NCI-H2107 (cell line): ENCODE measurements around the gene DNAH1.

Experiments
- DNase-seq: peaks from one replicate; lab custom pipeline; 2025; lab: John Stamatoyannopoulos, UW

DNAH1 gene

DNA sequence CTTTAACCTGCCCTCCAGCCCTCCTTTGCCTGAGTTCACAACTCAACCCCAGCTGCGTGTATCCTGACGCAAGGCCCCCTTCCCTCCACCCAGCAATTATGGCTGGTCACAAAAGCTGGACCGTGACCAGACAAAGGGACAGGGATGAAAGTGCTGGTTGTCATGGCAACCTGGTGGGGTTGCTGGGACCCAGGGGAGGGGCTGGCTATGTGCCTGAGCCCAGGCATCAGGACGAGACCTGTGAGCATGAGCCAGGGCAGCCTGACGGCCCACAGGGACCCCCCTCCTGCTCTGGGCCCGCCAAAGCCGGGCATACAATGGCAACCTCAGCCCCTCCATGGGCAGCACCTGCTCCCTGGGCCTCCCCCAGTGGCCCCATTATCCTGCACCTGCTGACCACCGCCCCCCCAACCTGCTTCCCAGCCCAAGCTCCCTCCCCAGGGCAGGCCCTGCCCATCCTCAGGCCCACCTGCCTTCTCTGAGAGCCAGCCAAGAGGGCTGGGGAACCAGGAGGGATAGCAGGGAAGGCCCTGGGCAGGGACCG, 4.5 kb upstream of the DNAH1 start:
- no peak for DNase-seq

DNA sequence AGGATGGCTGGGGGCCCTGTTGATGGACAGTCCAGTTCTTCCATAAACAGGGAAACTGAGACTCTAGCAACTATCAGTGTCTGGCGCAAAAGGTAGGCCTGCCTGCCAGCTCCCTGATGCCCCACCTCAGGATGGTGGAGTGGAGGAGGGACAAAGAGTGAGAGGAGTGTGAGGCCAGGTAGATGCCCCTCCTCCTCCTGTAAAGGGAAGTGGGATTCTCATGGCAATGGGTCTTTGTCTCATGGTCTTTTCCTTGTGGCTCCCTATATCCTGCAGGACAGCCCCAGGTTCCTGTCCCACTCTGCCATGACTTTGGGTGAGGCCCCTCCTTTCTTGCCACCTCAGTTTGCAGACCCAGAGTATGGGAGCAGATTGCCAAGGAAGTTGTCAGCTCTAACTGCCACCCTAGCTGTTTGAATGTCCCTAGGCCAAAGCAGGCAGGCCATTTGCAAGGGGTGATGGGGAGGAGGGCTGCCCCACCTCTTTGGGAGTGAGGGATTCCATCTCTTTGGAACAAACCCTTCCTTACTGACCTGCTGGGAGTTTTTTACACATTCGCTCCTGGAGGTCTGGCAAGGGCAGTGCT, 2.8 kb upstream of the DNAH1 start:
- DNase-seq = no peak

DNA sequence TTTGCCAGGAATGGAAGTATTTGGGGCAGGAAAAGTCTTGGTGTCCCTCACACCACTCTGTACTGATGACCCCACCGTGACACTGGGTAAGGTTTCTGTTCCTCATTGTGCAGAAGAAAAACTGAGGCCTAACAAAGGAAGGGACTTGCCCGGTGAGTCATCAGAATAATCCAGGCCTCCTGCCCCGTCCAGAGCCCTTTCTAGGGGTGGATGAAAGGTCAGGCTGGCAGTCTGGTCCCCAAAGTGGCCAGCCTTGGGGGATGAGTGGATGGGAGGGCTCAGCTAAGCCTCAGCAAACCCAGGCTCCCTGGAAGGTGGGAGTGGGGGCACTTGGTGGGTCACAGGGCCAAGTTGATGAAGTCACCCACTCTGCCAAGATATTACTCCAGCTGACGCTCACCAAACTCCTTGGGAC, 2.3 kb upstream of the DNAH1 start:
- no peak for DNase-seq

DNA sequence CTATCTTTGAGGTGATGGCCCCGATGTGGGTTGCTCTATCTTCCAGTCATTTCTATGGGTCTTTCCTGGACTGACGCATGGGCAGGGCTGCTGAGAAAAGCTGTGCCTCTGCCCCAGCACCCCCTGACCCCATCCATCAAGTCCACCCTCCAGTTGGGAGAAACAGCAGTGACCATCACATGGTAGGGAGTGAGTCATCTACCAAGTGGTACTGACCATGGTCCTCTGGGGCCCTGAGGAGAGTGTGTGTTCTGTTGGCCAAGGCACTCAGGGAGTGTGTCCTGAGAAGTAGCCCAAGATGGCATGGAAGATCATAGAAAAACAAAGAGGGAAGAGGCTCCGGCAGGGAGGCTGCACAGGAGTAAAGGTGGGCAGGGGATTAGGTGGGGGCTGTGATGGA, 1.6 kb upstream of the DNAH1 start:
- no peak for DNase-seq

DNA sequence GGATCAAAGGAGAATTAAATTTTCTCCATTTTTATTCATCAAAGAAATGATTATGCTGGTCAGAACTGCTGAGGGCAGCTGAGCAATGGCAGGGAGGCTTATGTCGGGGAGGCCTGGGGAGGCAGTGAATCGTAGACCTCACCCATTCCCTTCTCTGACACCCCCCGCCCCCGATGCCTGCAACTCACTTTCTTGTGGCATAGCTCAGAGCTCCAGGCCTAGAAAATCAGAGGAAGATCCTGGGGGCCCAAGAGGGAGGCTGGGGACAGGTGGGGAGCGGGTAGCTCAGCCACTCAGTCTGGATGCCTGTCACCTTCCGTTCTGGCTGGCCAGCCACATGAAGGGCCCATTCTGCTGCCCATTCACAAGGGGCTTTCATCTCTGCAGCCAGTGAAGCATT, 1.1 kb upstream of the DNAH1 start:
- no peak for DNase-seq

DNA sequence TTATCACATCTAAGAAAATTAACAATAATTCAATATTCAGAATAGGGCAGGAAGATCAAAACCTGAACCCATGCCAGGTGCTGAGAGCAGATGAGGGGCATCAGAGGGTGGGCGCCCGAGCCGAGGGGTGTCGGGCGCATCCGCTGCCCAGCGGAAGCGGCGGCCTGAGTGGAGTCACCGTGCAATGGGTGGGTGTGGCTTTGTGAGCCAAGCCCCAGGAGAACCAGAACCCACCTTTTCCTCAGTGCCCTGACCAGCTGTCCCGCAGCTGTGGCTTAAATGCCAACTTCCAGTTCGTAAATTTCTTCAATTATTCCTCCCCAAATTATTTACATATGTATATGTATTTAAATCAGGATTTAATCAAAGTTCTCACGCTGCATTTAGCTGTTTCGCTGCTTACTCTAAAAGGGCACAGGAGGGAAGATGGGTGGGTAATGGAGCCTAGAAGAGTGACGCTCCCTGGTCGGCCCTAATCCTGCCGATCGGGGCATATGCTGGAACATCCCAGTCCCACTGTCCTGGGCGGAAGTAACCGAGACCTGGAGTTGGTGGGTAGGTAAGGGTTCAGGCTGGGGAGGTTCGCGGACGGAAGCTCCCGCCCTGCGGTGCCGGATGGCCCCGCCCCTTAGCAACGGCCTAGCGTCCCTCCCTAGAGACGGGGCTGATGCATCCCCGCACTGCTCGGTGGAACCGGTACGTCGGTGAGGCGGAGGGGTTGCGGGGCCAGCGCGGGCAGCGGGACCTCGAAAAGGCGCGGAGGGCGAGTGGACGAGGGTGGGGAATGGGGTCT, 1.3 kb downstream of the DNAH1 start:
- no peak for DNase-seq

DNA sequence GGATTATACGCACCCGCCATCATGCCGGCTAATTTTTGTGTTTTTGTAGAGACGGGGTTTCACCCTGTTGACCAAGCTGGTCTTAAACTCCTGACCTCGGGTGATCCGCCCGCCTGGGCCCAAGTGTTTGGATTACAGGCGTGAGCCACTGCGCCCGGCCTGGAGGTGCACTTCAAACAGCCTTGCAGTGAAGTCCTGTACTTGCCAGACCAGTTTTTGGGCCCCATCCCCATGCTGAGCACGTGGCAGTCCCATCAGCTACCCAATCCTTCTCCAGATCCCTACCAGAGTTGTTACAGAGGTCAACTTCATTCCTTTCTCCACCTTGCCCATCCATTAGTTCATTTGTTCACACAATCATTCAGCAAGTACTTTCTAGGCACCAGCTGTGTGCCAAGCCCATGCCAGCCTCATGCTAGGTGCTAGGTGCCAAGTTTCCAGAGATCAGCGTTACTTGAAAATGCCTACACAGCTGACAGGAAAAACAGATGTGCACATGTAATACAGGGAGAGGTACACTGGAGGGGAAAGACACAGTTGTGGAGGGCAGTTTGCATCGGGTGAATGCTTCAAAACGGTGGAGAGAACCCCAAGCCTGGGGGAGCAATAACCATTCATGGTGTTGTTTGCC, 2.2 kb downstream of the DNAH1 start:
- DNase-seq = no peak

DNA sequence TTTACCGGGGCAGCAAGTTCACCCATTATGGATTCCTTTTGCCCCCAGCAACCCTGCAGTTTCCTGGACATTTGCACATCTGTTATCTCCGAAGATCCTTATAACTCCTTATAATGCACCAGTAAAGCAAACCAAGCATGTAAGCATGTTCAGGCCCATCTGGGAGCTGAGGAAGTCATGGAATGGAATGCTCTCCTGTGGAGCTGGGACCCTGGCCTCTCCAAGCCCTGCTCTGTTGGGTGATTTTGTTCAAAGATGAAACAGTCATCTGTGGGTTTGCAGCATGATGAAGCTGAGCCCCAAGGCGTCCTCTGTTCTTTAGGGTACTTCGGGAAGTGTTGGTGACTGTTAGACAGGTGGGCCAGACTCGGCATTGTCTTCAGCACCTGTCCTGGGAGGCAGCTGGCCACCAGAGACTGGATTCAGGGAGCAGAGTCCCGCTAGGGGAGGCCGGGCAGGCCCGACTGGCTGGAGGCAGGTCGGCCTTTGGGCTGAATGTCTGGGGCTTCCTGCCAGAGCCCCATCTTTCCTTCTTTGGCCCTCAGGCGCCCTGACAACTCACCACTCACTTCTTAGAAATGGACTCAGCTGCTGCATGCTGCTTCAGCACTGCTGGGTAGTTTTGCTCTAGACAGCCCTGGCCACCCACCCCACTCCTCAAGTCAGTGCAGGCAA, 3.9 kb downstream of the DNAH1 start:
- no peak for DNase-seq

DNA sequence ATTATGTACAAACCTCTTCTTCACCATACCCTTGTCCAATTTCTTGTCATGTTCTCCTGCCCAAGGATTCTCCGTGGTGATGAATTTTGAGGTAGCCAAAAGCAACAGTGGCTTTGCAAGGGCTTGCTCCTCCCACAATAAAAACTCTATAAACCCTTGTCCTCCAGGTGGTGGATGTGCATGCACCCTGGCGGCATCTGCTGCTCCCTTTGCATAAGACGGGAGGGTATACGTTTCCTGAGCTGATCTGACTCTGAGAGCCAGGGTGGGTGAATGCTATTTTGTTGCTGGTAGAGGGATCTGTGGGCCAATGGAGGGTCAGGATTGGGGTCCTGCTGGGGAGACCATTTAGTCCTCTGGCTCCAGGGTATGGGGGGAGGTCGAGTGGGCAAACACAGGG, 5.4 kb downstream of the DNAH1 start:
- DNase-seq = no peak

DNA sequence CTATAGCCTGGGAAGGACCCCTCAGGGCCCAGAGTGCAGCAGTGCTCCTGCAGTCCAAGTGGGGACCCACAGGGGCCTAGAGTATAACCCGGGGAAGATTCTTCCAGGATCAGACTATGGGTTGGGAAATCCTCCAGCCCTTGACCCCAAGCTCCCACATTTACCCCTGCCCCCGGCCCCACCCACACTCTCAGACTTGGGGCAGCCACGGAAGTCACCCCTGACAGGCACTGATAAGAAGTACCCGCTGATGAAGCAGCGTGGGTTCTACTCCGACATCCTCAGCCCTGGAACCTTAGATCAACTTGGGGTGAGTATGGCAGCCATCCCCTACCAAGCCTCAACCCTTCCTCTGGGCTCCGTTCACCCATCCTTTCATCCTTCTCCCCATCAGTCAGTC, 6.3 kb downstream of the DNAH1 start:
- no peak for DNase-seq

DNA sequence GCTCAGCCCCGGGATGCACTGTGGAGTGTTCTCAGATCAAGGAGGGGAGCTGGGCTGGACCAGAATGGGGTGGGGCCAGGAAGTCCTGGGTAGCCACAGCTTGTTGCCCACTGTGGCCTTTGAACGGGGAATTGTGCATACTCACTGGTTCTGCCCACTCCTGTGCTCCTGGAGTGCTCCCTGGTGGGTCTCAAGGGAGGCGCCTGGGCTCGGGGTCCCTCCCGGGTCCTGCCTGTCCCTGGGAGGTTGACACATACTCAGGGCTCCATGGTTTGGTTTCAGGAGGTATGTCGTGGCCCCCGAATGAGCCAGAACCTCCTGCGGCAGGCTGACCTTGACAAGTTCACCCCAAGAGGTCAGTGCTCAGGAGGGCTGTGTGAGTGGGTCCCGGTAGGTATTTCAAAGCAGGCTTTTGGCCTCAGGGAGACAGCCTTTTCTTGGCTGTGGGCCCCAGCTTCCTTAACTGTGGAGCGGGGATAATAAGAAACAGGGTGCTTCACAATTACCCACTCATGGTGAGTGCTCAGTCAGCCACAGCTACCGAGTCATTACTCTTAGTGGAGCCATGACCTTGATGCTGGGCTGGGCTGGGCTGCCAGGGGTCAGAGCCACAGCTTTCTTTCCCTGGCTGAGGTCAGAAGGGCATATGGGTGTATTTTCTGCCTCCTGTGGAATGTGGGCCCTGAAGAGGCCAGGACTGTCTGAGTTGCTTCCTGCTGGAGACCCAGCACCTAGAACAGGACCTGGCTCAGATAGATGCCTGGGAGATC, 7.6 kb downstream of the DNAH1 start:
- DNase-seq = no peak

DNA sequence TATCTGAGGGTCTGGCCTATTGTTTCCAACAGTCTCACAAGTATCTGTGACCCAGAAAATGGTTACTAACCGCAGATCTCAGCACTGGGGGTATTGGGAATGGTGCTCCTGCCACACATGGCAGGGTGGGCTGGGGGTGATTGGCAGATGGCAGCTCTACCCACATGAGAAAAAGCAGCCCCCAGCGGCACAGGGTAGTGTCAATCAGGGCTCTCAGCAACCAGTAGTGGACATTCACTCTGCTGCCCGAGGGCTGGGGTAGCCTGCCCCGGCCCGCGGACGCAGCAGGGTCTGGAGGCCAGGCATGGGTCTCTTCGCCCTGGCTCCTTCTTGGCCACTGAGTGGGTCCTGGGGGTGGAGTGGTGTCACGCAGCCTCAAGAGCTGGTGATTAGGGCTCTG, 8.6 kb downstream of the DNAH1 start:
- no peak for DNase-seq

DNA sequence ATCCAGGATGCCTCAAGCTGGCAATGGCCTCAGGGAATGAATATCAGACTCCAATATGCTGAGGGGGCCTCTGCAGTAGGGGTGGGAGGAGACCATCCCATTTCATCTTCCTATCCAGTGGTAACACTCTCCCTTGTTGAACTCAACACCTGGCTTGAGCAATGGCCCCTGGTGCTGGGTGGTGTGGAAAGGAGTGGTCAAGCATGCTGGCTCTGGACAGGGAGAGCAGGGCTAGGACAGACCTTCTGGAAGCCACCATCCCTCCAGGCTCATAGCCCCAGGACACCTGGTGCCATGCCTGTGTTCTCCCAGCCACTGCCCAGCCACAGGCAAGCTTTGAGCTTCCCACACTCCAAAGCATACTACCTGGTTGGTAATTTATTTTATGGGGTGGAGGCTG, 9.6 kb downstream of the DNAH1 start:
- no peak for DNase-seq

DNA sequence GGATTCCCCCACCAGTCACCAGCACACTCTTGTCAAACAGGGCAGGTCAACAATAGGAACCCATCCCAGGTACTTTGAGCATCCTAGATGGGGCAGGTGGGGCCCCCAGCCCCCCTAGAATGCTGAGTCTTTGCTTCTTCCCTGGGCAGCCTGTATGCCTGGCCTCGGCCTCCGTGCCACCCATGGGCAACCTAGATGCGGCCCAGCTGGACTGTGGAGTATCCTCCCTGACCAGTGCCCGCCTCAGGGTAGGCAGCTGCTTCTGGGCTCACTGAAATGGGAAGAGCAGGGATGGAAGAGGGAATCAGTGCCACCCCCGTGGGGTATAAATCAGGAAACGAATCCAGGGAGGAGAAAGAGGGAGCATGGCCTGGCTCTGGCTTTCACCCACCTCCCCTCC, 10.9 kb downstream of the DNAH1 start:
- DNase-seq = no peak

DNA sequence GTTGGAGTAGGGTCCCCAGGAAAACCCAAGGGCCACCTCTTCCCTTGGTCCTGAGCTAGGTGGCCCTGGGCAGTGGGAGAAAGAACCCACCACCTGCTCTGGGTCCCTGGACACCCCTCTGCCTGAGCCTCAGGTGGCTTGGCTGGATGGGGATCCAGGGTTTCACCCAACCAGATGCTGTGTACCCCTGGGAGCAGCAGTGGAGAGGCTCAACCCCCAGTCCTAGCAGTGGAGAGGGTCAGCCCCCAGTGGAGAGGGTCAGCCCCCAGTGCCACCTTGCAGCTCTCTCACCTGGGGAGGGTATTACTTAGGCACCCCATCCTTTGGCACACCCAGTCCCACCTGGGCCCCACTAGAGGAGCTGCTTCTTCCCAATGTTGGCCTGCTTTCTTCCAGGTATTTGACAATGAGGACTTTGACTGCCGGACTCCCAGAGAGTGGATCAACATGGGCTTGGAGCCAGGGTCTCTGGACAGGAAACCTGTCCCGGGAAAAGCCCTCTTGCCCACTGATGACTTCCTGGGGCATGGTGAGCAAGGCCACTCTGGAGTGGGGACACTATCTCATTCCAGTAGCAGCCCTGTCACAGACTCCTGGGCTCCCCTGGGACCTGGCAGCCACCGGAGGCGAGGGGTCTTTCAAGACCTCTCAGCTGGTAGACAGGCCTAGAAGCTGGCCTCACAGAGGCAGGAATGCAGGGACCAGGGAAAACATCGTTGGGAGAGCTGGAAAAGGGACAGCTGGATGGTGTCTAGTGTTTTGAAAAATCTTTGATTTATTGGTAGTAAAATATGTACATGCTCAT, 11.6 kb downstream of the DNAH1 start:
- DNase-seq = no peak

DNA sequence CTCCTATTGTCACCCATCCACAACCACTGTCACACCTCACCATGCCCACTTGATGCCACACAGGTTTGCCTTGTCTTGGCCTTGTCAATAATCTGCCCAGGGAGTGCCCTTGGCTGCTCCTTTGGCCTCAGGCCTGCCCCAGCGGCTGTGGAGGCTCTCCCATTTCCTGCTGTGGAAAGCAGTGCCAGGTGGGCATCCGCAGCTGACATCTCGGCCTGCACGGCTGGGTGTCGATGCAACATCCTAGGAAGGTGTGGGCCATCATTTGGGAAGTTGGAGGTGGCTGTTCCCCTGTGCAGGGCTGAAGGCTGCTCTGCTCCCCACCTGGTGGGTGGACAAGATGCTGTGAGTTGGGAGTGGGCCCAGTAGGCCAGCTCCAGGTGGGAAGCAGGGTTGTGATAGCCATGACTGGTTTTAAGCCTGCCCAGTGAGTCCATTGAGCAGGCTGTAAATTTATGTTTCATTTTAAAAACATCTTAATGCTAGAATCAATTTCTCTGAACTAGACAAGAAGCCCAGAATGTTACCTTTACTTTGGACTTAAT, 12.5 kb downstream of the DNAH1 start:
- no peak for DNase-seq

DNA sequence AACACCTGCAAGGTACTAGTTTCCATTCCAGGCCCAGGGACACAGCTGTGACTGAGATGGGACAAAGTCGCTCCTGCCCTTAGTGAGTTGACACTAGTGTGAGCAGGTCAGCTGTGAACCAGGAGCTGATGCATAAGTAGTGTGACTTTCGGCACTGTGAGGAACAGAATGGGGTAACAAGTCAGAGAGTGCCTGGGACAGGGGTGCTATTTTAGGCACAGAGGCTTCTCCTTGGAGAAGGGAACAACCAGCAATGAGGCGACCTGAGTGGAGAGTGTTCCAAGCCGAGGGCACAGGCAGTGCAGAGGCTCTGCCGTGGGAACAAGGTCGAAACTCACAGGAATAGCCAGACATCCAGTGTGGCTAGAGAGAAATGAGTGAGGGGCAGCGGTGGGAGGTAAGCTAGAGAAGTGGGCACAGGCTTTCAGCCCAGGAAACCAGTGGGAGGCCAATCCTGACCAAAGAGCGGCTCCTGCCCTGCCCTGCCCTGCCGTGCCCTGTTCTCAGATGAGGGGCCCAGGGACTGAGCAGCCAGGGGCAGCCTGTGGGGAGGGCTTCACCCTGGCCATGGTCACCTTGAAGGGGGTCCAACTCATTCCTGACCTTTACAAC, 14.2 kb downstream of the DNAH1 start:
- DNase-seq = no peak

DNA sequence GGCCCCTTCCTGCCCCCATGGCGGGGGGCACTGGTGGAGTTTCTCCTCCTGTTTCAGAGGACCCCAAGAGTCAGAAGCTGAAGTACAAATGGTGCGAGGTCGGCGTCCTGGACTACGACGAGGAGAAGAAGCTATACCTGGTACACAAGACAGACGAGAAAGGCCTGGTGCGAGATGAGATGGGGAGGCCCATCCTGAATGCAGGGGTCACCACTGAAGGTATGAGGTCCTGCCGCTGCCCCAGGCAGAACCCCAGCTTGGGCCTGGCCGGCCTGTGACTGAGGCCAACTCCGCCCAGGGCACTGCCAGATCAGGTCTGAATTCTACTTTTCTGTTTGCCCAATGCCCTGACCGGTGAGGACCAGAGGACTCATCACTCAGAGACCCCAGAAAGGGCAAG, 15.0 kb downstream of the DNAH1 start:
- no peak for DNase-seq

DNA sequence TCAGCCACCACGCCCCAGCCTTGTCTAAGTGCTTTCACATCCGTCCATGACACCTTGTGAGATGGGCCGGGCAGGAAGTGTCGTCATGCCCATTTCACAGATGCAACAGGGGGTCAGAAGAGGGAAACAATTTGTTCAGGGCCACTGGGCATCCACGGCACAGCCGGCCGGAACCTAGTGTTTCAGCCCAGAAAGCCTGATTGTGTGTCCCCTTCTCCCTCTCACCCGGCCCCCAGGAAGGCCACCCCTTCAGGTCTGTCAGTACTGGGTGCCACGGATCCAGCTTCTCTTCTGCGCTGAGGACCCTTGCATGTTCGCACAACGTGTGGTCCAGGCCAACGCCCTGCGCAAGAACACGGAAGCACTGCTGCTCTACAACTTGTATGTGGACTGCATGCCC, 15.8 kb downstream of the DNAH1 start:
- DNase-seq = no peak

DNA sequence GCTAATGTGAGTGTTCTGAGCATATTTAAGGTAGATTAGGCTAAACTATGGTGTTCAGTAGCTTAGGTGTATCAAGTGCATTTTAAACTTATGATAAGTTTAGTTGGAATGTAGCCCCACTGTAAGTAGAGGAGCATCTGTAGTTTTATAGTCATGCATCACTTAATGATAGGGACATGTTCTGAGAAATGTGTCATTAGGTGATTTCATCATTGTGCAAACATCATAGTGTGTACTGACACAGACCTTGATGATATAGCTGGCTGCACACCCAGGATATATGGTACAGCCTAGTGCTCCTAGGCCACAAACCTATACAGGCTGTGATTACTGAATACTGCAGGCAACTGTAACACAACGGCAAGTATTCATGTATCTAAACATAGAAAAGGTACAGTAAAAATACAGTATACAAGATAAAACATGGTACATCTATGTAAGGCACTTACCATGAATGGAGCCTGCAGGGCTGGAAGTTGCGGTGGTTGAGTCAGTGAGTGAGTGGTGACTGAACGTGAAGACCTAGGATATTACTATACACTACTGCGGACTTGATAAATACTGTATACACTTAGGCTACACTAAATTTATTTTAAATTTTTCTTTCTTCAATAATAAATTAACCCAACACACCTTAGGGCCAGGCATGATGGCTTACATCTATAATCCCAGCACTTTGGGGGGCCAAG, 17.9 kb downstream of the DNAH1 start:
- DNase-seq = no peak
